Glutamatergic neuron (in vitro differentiated cells): ENCODE results near the gene PTPRH. TPM values are rescaled to one million over a fixed set of nuclear protein-coding genes. Genes with fewer than 3 reads are reported as not detected.

ENCODE experiments used
- DNase-seq: peaks from one replicate; pipeline ENCODE4 v3.0.0; 2022
- H3K27ac Mint-ChIP-seq: one replicate; pipeline ENCODE4 v1.8.0; 2020; ENCODE audit warnings: mild to moderate bottlenecking, mixed read lengths, inconsistent platforms; ENCODE audit not compliant: unreplicated experiment
- H3K27me3 Mint-ChIP-seq: one replicate; pipeline ENCODE4 v1.8.0; 2020; ENCODE audit warnings: mild to moderate bottlenecking, moderate library complexity, mixed read lengths, inconsistent platforms; ENCODE audit not compliant: unreplicated experiment
- H3K36me3 Mint-ChIP-seq: one replicate; pipeline ENCODE4 v1.8.0; 2020; ENCODE audit warnings: mild to moderate bottlenecking, mixed read lengths, inconsistent platforms; ENCODE audit not compliant: unreplicated experiment
- H3K4me1 Mint-ChIP-seq: one replicate; pipeline ENCODE4 v1.8.0; 2020; ENCODE audit warnings: mild to moderate bottlenecking, low read depth, mixed read lengths, inconsistent platforms; ENCODE audit not compliant: unreplicated experiment
- H3K4me3 Mint-ChIP-seq: one replicate; pipeline ENCODE4 v1.8.0; 2020; ENCODE audit warnings: mild to moderate bottlenecking, mixed read lengths, inconsistent platforms; ENCODE audit not compliant: unreplicated experiment
- H3K9me3 Mint-ChIP-seq: one replicate; pipeline ENCODE4 v1.8.0; 2020; ENCODE audit warnings: mild to moderate bottlenecking, moderate library complexity, mixed read lengths, inconsistent platforms; ENCODE audit not compliant: unreplicated experiment
- CTCF ChIP-seq: fragments of 200-600 bp; sonication (generic); IDR thresholded peaks from one replicate; pipeline ENCODE4 v1.5.0; 2021; ENCODE audit not compliant: partially characterized antibody, unreplicated experiment
- total RNA-seq: library from RNA; stranded (reverse); fragmentation: NEBNext Ultra II Directional; extraction: Animal tissue kit (Norgen Biotek cat#: 25700); gene quantifications from one replicate; pipeline ENCODE4 v1.2.1, GENCODE V29; 2021; ENCODE audit not compliant: unreplicated experiment

The PTPRH gene
- total RNA-seq, 1 donor from 2014 or later, result 7.4 TPM

DNA sequence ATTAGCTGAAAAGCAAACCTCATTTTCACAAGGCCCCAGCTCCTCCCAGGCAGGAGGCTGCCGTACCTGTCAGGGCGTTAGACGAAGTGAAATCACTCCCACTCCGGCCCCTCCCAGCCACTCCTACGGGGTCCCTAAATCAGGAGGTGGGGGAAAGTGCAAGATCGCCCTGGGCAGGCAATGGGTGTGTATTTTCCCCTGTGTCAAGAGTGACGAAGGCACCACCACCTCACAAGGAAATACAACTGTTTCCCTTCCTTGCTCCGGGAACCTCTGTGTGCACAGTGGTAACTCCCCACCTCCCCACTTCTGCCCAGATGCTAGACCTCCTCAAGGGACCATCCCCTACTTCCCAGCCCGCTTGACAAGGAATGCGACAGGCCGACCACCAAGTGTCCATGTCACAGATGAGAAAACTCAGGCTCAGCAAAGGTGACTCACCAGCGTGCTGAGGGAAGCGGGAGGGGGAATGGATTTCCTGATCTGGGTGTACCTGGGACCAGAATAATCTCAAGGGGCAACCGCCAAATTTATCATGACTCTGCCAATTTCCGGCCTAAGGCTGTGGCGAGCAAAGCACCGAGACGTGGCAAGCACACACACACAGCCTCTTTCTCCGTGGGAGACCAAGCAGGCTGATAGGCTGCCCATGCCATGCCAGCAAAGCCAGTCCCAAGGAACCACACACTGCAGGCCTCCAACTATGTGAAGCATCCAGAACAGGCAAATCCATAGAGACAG, 42.2 kb upstream of the PTPRH start:
- H3K27me3 Mint-ChIP-seq, result peaks cover 11% of the 10 kb centered on the region
- no peak for DNase-seq
- TF ChIP-seq CTCF, result no peak
- peaks cover 9% of the 10 kb centered on the region for H3K9me3 Mint-ChIP-seq
- peaks cover 54% of the 10 kb centered on the region for H3K4me1 Mint-ChIP-seq
- no peaks in the 10 kb centered on the region for H3K36me3 Mint-ChIP-seq
- H3K27ac Mint-ChIP-seq, result no peak overlapping the region
- peak overlapping the region; percentile 25 for H3K4me3 Mint-ChIP-seq

DNA sequence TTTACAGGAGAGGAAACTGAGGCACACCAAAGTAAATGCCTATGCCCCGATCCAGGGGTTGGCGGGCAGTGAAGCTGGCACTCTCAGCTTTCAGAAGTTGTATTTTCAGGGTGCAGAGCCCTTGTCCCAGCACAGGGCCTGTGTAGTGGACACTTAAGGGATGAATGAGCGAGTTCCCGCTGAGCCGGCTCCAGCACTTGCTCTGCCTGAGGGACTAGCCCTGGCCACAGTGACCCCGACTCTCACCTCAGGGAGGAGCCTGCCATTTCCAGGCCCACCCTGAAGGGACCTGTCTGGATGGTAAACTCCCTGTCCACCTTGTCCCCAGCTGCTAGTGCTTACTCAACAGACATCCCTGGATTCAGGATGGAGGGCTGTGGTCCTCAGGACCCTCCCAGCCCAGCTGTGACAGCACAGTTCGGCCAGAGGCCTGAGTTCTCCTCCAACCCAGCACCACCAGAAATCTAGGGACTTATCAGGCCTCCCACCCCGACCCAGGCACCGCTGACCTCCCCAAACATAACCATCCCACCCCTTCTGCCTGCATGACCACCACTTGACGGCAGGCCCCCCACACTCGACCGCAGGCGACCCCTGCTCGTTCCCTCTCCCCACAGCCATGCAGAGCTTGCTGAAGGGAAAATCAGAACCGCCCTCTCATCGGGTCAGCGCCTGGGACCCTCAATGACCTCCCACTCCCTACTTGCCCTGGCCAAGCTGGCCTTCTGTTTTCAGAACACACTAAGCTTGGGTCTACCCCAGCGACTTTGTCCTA, 41.1 kb upstream of the PTPRH start:
- no peak for DNase-seq
- peak overlapping the region; percentile 36 for H3K27ac Mint-ChIP-seq
- H3K36me3 Mint-ChIP-seq, result no peaks in the 10 kb centered on the region
- peak overlapping the region; percentile 45 for H3K4me3 Mint-ChIP-seq
- peaks cover 11% of the 10 kb centered on the region for H3K27me3 Mint-ChIP-seq
- TF ChIP-seq CTCF, result no peak
- H3K4me1 Mint-ChIP-seq, result peaks cover 44% of the 10 kb centered on the region
- H3K9me3 Mint-ChIP-seq, result peaks cover 5% of the 10 kb centered on the region

DNA sequence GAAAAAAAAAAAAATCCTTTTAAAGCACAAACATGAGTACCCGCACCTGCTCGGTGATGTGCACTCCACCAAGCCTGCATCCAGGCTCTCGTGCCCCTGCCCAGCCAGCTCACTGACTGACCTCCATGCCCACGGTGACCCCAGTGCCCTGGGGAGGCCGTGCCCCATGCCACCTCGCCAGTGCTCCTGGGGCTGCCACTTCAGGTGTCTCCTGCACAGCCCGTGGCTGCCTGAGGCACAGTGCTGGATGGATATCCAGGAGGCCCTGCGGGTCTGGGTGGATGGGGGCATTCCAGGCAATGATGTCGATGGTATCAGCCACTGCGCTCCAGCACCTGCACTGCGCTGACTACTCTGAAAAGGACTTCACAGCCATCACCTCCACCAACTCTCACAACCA, 40.5 kb upstream of the PTPRH start:
- DNase-seq, result no peak
- Mint-ChIP-seq H3K36me3 (no peaks in the 10 kb centered on the region), H3K4me1 (peaks cover 44% of the 10 kb centered on the region), H3K4me3 (no peak overlapping the region), H3K27me3 (peaks cover 11% of the 10 kb centered on the region), H3K9me3 (peaks cover 5% of the 10 kb centered on the region), H3K27ac (no peak overlapping the region)
- TF ChIP-seq CTCF, result no peak

DNA sequence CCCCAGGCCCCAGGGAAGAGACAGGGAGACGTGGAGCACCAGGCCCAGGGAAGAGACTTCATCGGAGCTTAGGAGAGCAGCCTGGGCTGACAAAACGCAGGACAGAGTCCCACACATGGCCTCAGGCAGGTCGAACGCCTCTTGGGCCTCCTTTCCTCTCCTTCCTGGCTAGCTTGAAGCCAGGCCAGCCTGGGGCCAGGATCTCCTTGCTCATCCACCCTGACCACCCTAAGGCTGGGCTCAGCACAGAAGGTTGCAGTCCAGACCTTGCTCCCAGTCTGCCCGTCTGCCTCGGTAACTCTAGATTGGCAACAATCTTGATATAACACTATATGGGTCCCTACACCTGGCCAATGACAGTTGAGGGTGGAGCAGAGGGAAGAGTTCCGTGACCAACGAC, 39.4 kb upstream of the PTPRH start:
- Mint-ChIP-seq H3K4me1 (peaks cover 34% of the 10 kb centered on the region), H3K36me3 (no peaks in the 10 kb centered on the region), H3K4me3 (peak overlapping the region; percentile 49), H3K27ac (peak overlapping the region; percentile 77), H3K27me3 (peaks cover 13% of the 10 kb centered on the region), H3K9me3 (peaks cover 5% of the 10 kb centered on the region)
- DNase-seq, result no peak
- TF ChIP-seq CTCF, result no peak

- peaks cover 5% of the 10 kb centered on the region for H3K9me3 Mint-ChIP-seq
- H3K27ac Mint-ChIP-seq, result peak overlapping the region; percentile 77
- no peak for TF ChIP-seq CTCF
- H3K4me1 Mint-ChIP-seq, result peaks cover 30% of the 10 kb centered on the region
- DNase-seq, result no peak
- H3K36me3 Mint-ChIP-seq, result no peaks in the 10 kb centered on the region
- H3K27me3 Mint-ChIP-seq, result peaks cover 13% of the 10 kb centered on the region
- H3K4me3 Mint-ChIP-seq, result no peak overlapping the region
Measured at GRCh38 chr19:55248166-55248675, 38.9 kb upstream of the PTPRH start.
